WTC11 (cell line): ENCODE measurements around the gene CRAMP1.

ENCODE experiments used
- CREB1 ChIP-seq: sonication (generic); formaldehyde crosslinking; IDR thresholded peaks from 2 replicates; pipeline ENCODE4 v1.8.0; 2023; ENCODE audit warnings: mild to moderate bottlenecking, missing genetic modification reagents
- CTCF ChIP-seq: fragments of 200-600 bp; IDR thresholded peaks from 2 replicates; pipeline ENCODE4 v1.8.0; 2022; ENCODE audit warnings: antibody characterized with exemption
- NFE2L1 ChIP-seq: sonication (generic); formaldehyde crosslinking; IDR thresholded peaks from 2 replicates; pipeline ENCODE4 v1.8.1; 2023; ENCODE audit warnings: missing genetic modification reagents
- NR1H2 ChIP-seq: sonication (generic); formaldehyde crosslinking; IDR thresholded peaks from 2 replicates; pipeline ENCODE4 v1.9.0; 2021; ENCODE audit warnings: mild to moderate bottlenecking, moderate library complexity, missing genetic modification reagents
- RORB ChIP-seq: fragments of 250-450 bp; sonication (Bioruptor Pico); IDR thresholded peaks from 2 replicates; pipeline ENCODE4 v1.9.0; 2021; ENCODE audit warnings: mild to moderate bottlenecking
- STAT6 ChIP-seq: sonication (generic); formaldehyde crosslinking; conservative IDR thresholded peaks from 2 replicates; pipeline ENCODE4 v1.8.1; 2023; ENCODE audit warnings: mild to moderate bottlenecking, low read depth, missing genetic modification reagents, moderate library complexity
- USF1 ChIP-seq: sonication (generic); formaldehyde crosslinking; IDR thresholded peaks from 2 replicates; pipeline ENCODE4 v1.8.0; 2022; ENCODE audit warnings: mild to moderate bottlenecking, missing genetic modification reagents
- ZNF281 ChIP-seq: sonication (generic); formaldehyde crosslinking; IDR thresholded peaks from 2 replicates; pipeline ENCODE4 v1.8.0; 2023; ENCODE audit warnings: mild to moderate bottlenecking, missing genetic modification reagents
- ZNF396 ChIP-seq: fragments of 250-450 bp; sonication (Bioruptor Pico); IDR thresholded peaks from 2 replicates; pipeline ENCODE4 v1.8.0; 2021; ENCODE audit warnings: mild to moderate bottlenecking, moderate library complexity, borderline replicate concordance
- ZSCAN18 ChIP-seq: fragments of 250-450 bp; sonication (Bioruptor Pico); IDR thresholded peaks from 2 replicates; pipeline ENCODE4 v2.1.2; 2022; ENCODE audit warnings: mild to moderate bottlenecking, moderate library complexity

- TF ChIP-seq ZSCAN18 (CRISPR knock-in tag): no peak
- no peak for TF ChIP-seq CTCF
- TF ChIP-seq NR1H2 (CRISPR knock-in tag): no peak
- no peak for TF ChIP-seq CREB1 (CRISPR knock-in tag)
- TF ChIP-seq USF1 (CRISPR knock-in tag): no peak
- no peak for TF ChIP-seq STAT6 (CRISPR knock-in tag)
- no peak for TF ChIP-seq RORB (CRISPR knock-in tag)
- no peak for TF ChIP-seq ZNF281 (CRISPR knock-in tag)
- no peak for TF ChIP-seq ZNF396 (CRISPR knock-in tag)
- no peak for TF ChIP-seq NFE2L1
Observed at GRCh38 chr16:1689853-1690252, 77.7 kb downstream of the CRAMP1 start.
